BLaER1 treated with 17β-estradiol and CSF1 and Interleukin-3, amounts not matched to agents 10 nM and 100 nM (cell line): ENCODE measurements around the gene SBF1.
"Not testable (repeated sequence)": the region's sequence is repeated elsewhere in the genome, so short reads cannot be mapped to it uniquely, and the experiment has no call there.

ENCODE experiments used
- H3K27ac ChIP-seq, 11 experiments: shearing (Covaris generic); formaldehyde crosslinking; 2 replicates each; pipeline ENCODE4 v1.8.1; 2022
- H3K27me3 ChIP-seq, 11 experiments: shearing (Covaris generic); formaldehyde crosslinking; 2 replicates each; pipeline ENCODE4 v1.8.1; 2022
- H3K36me3 ChIP-seq, 11 experiments: shearing (Covaris generic); formaldehyde crosslinking; 2 replicates each; pipeline ENCODE4 v1.8.1; 2022
- H3K4me1 ChIP-seq, 10 experiments: shearing (Covaris generic); formaldehyde crosslinking; 2 replicates each; pipeline ENCODE4 v1.8.1; 2022
- H3K4me2 ChIP-seq, 11 experiments: shearing (Covaris generic); formaldehyde crosslinking; 2 replicates each; pipeline ENCODE4 v1.8.1; 2022
- H3K4me3 ChIP-seq, 10 experiments: shearing (Covaris generic); formaldehyde crosslinking; 2 replicates each; pipeline ENCODE4 v1.8.1; 2022
- H3K9ac ChIP-seq, 11 experiments: shearing (Covaris generic); formaldehyde crosslinking; 2 replicates each; pipeline ENCODE4 v1.8.1; 2022
- H3K9me3 ChIP-seq, 11 experiments: shearing (Covaris generic); formaldehyde crosslinking; replicated peaks in 1 of 11; 2 replicates each; pipeline ENCODE4 v1.8.1; 2022
- H4K20me1 ChIP-seq, 11 experiments: shearing (Covaris generic); formaldehyde crosslinking; 2 replicates each; pipeline ENCODE4 v1.8.1; 2022
- Cebpa-rat ChIP-seq, 11 experiments: shearing (Covaris generic); IDR thresholded peaks; 2 replicates each; pipeline ENCODE4 v1.8.1; 2022

SBF1 gene

DNA sequence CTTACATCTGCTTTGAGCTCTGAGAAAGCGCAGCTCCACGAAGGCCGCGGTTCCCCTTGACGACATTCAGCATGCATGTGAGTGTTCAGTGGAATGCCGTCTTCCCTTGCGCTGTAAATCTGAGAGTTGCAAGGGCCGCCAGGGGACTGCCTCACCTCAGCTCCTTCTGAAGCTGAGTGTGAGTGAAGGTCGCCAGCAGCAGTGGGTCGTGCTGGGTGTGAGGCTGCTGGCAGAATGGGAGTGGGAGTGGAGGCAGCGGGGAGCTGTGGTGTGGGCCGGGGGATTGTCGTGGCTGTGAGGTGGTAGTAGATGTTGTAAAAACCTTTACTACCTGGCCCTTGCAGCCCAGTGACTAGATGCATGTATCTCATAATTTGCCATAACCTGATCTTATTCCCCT is 66.5 kb downstream of the SBF1 start:
- H3K27me3 ChIP-seq = no peaks in the 10 kb centered on the region
- TF ChIP-seq Cebpa-rat (IDR thresholded peaks at IDR 0.05) = no peak
- H3K4me1 ChIP-seq = peaks cover 7 to 14% (median 10%) of the 10 kb centered on the region in 10 experiments
- peaks cover 56 to 85% (median 75%) of the 10 kb centered on the region in 11 experiments for H3K36me3 ChIP-seq
- no peaks in the 10 kb centered on the region for H3K9me3 ChIP-seq
- H3K4me2 ChIP-seq = no peak overlapping the region
- peaks cover 7 to 50% (median 30%) of the 10 kb centered on the region in 11 experiments; a peak in 20 of 22 replicates for H4K20me1 ChIP-seq
- H3K4me3 ChIP-seq = no peak overlapping the region
- H3K27ac ChIP-seq = no peak overlapping the region
- no peak overlapping the region; a peak in 1 of 22 replicates for H3K9ac ChIP-seq

- Histone ChIP-seq H3K27ac (peak overlapping the region in 5 of 11 experiments; percentile 8 to 50 (median 35); a peak in 6 of 22 replicates), H3K9ac (peak overlapping the region in 5 of 11 experiments; percentile 11 to 56 (median 44); a peak in 3 of 22 replicates), H3K9me3 (no peaks in the 10 kb centered on the region), H3K27me3 (no peaks in the 10 kb centered on the region), H3K4me2 (no peak overlapping the region), H3K4me3 (no peak overlapping the region), H3K36me3 (peaks cover 53 to 82% (median 66%) of the 10 kb centered on the region in 11 experiments), H4K20me1 (peaks cover 8 to 63% (median 42%) of the 10 kb centered on the region in 11 experiments; a peak in 20 of 22 replicates), H3K4me1 (peaks cover 24 to 31% (median 27%) of the 10 kb centered on the region in 10 experiments)
- no peak for TF ChIP-seq Cebpa-rat (IDR thresholded peaks at IDR 0.05)
Measured at GRCh38 chr22:50406416-50407170, 68.2 kb downstream of the SBF1 start.

- Histone ChIP-seq H4K20me1 (peaks cover 8 to 79% (median 51%) of the 10 kb centered on the region in 11 experiments; a peak in 20 of 22 replicates), H3K4me3 (peak overlapping the region in 4 of 10 experiments; percentile 2 to 48 (median 18); a peak in 6 of 20 replicates), H3K9me3 (no peaks in the 10 kb centered on the region), H3K27me3 (no peaks in the 10 kb centered on the region), H3K27ac (peak overlapping the region; percentile 40 to 78 (median 70); a peak in 21 of 22 replicates), H3K9ac (peak overlapping the region; percentile 50 to 72 (median 61)), H3K36me3 (peaks cover 25 to 64% (median 41%) of the 10 kb centered on the region in 11 experiments), H3K4me1 (peaks cover 49 to 60% (median 56%) of the 10 kb centered on the region in 10 experiments), H3K4me2 (peak overlapping the region; percentile 85 to 98 (median 92))
- no peak for TF ChIP-seq Cebpa-rat (IDR thresholded peaks at IDR 0.05)
Measured at GRCh38 chr22:50403701-50404101, 71.1 kb downstream of the SBF1 start.

GRCh38 chr22:50401907-50402306 is 72.9 kb downstream of the SBF1 start:
- no peak overlapping the region for H3K4me3 ChIP-seq
- peaks cover 11 to 49% (median 25%) of the 10 kb centered on the region in 11 experiments; a peak in 21 of 22 replicates for H3K36me3 ChIP-seq
- H3K9me3 ChIP-seq = no peaks in the 10 kb centered on the region
- TF ChIP-seq Cebpa-rat (IDR thresholded peaks at IDR 0.05) = no peak
- H3K27me3 ChIP-seq = no peaks in the 10 kb centered on the region
- peak overlapping the region in 7 of 11 experiments; percentile 2 to 61 (median 25); a peak in 5 of 22 replicates for H3K9ac ChIP-seq
- H4K20me1 ChIP-seq = peaks cover 8 to 87% (median 51%) of the 10 kb centered on the region in 11 experiments; a peak in 20 of 22 replicates
- peaks cover 62 to 78% (median 72%) of the 10 kb centered on the region in 10 experiments for H3K4me1 ChIP-seq
- peak overlapping the region in 8 of 11 experiments; percentile 1 to 77 (median 56); a peak in 7 of 22 replicates for H3K27ac ChIP-seq
- peak overlapping the region; percentile 85 to 98 (median 92) for H3K4me2 ChIP-seq

DNA sequence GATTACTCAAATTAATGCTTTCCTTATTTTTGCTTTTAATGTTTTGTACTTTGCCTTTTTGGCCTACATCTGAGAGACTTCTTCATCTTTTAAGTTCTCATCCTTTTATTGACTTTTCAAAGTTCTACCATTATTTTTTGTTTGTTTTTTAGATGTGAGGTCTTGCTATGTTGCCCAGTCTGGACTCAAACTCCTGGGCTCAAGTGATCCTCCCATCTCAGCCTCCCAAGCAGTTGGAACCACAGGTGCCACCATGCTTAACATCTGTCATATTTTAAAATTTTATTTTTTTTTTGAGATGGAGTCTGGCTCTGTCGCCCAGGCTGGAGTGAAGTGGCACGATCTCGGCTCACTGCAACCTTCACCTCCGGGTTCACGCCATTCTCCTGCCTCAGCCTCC is 73.9 kb downstream of the SBF1 start:
- Histone ChIP-seq H3K4me3 (no peak overlapping the region), H4K20me1 (peaks cover 8 to 84% (median 46%) of the 10 kb centered on the region in 11 experiments; a peak in 20 of 22 replicates), H3K27ac (peak overlapping the region in 6 of 11 experiments; percentile 72 to 80 (median 76); a peak in 7 of 22 replicates), H3K9ac (no peak overlapping the region; a peak in 2 of 22 replicates), H3K27me3 (no peaks in the 10 kb centered on the region), H3K4me1 (peaks cover 69 to 87% (median 80%) of the 10 kb centered on the region in 10 experiments), H3K4me2 (peak overlapping the region in 4 of 11 experiments; percentile 92 to 98 (median 98); a peak in 7 of 22 replicates), H3K9me3 (no peaks in the 10 kb centered on the region), H3K36me3 (peaks cover 2 to 48% (median 20%) of the 10 kb centered on the region in 11 experiments; a peak in 21 of 22 replicates)
- no peak for TF ChIP-seq Cebpa-rat (IDR thresholded peaks at IDR 0.05)

DNA sequence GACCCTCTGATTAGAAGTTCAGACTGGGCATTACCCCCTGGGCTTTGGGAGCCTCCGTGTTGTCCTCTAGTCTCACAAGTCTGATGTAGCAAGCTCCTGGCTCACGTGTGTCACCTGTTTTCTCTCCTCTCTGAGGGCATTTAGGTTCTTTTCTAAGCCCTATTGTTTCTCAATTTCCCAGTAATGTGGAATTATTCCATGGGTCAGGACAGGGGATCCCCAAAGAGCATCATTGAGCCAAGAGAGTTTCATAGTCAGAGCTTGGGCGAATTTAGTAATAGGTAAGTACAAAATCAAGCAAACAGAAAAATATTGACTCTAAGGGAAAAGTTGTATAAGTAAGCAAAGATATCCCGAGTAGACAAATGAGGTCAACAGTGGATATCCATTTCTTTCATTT is 74.4 kb downstream of the SBF1 start:
- Histone ChIP-seq H3K4me2 (peak overlapping the region; percentile 73 to 99 (median 94)), H3K27ac (peak overlapping the region; percentile 9 to 80 (median 72); a peak in 20 of 22 replicates), H3K4me3 (peak overlapping the region in 4 of 10 experiments; percentile 18 to 59 (median 35); a peak in 4 of 20 replicates), H3K9ac (peak overlapping the region in 10 of 11 experiments; percentile 21 to 72 (median 62); a peak in 16 of 22 replicates), H3K27me3 (no peaks in the 10 kb centered on the region), H3K36me3 (peaks cover 5 to 48% (median 22%) of the 10 kb centered on the region in 11 experiments; a peak in 21 of 22 replicates), H3K4me1 (peaks cover 69 to 89% (median 80%) of the 10 kb centered on the region in 10 experiments), H3K9me3 (no peaks in the 10 kb centered on the region), H4K20me1 (peaks cover 8 to 81% (median 45%) of the 10 kb centered on the region in 11 experiments; a peak in 20 of 22 replicates)
- TF ChIP-seq Cebpa-rat (IDR thresholded peaks at IDR 0.05) = no peak

GRCh38 chr22:50399751-50400331 is 75.0 kb downstream of the SBF1 start:
- Histone ChIP-seq H3K27me3 (no peaks in the 10 kb centered on the region), H3K4me1 (peaks cover 69 to 89% (median 80%) of the 10 kb centered on the region in 10 experiments), H3K36me3 (peaks cover 11 to 48% (median 24%) of the 10 kb centered on the region in 11 experiments), H3K4me3 (peak overlapping the region in 9 of 10 experiments; percentile 3 to 59 (median 38); a peak in 13 of 20 replicates), H3K4me2 (peak overlapping the region; percentile 73 to 99 (median 94)), H4K20me1 (peaks cover 8 to 81% (median 42%) of the 10 kb centered on the region in 11 experiments; a peak in 20 of 22 replicates), H3K9me3 (no peaks in the 10 kb centered on the region), H3K27ac (peak overlapping the region; percentile 9 to 80 (median 72); a peak in 21 of 22 replicates), H3K9ac (peak overlapping the region; percentile 40 to 72 (median 63))
- no peak for TF ChIP-seq Cebpa-rat (IDR thresholded peaks at IDR 0.05)

DNA sequence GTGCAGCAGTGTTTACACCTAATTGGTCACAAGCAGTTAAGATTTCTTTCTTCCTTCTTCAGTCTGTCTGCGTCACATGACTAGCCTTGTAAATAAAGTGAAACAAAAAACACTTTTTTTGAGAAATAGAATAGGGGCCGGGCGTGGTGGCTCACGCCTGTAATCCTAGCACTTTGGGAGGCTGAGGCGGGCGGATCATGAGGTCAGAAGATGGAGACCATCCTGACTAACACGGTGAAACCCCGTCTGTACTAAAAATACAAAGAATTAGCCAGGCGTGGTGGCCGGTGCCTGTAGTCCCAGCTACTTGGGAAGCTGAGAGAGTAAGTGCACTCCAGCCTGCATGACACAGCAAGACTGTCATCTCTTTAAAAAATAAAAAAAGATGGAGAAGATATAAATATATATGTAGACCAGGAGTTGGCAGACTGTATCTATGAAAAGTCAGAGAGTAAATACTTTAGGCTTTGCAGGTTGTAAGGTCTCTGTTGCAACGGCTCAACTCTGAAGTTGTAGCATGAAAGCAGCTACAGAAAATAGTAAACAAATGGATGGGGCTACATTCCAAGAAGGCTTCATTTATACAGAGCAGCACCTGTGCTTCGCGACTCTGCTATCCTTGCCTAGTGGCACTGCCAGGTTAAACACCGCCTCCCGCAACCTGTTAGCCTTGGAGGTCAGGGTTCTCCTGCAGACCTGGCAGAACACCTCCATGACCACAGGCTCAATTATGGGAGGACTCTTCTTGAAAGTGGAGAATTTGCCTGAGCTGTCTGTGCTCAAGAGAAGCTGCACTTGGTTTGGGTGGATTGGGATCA is 75.8 kb downstream of the SBF1 start:
- Histone ChIP-seq H3K9ac (peak overlapping the region; percentile 40 to 72 (median 63)), H3K4me2 (peak overlapping the region; percentile 73 to 99 (median 94)), H3K9me3 (no peaks in the 10 kb centered on the region), H3K27ac (peak overlapping the region; percentile 9 to 80 (median 72); a peak in 21 of 22 replicates), H3K36me3 (peaks cover 17 to 49% (median 27%) of the 10 kb centered on the region in 11 experiments), H3K4me3 (peak overlapping the region in 9 of 10 experiments; percentile 3 to 59 (median 38); a peak in 14 of 20 replicates), H4K20me1 (peaks cover 3 to 80% (median 36%) of the 10 kb centered on the region in 11 experiments; a peak in 19 of 22 replicates), H3K27me3 (no peaks in the 10 kb centered on the region), H3K4me1 (peaks cover 70 to 83% (median 77%) of the 10 kb centered on the region in 10 experiments)
- no peak for TF ChIP-seq Cebpa-rat (IDR thresholded peaks at IDR 0.05)

GRCh38 chr22:50397371-50398060 is 77.3 kb downstream of the SBF1 start:
- Histone ChIP-seq H3K4me1 (peaks cover 66 to 75% (median 70%) of the 10 kb centered on the region in 10 experiments), H3K9ac (peak overlapping the region in 1 of 11 experiments; percentile 41; a peak in 4 of 22 replicates), H4K20me1 (peaks cover 0 to 80% (median 30%) of the 10 kb centered on the region in 11 experiments; a peak in 17 of 22 replicates), H3K27ac (peak overlapping the region in 2 of 11 experiments; percentile 10 to 30; a peak in 2 of 22 replicates), H3K36me3 (peaks cover 29 to 65% (median 40%) of the 10 kb centered on the region in 11 experiments), H3K4me2 (peak overlapping the region in 9 of 11 experiments; percentile 17 to 99 (median 94); a peak in 13 of 22 replicates)
- H3K4me3 ChIP-seq, H3K9me3 ChIP-seq, H3K27me3 ChIP-seq: not testable (repeated sequence)
